Brain microvascular endothelial cell (primary cell): ENCODE data around the gene RNF166.

Experiments
- DNase-seq: peaks from one replicate; pipeline ENCODE4 v3.0.0-alpha.2; 2020
- H3K27ac ChIP-seq: fragments of 250-450 bp; sonication (Bioruptor Pico); 2 replicates; pipeline ENCODE4 v1.5.1; 2020; ENCODE audit warnings: mild to moderate bottlenecking, moderate library complexity
- H3K27me3 ChIP-seq: fragments of 250-450 bp; sonication (Bioruptor Pico); replicated peaks from 2 replicates; pipeline ENCODE4 v1.5.1; 2020; ENCODE audit warnings: mild to moderate bottlenecking
- H3K36me3 ChIP-seq: fragments of 250-450 bp; sonication (Bioruptor Pico); replicated peaks from 2 replicates; pipeline ENCODE4 v1.5.1; 2020; ENCODE audit warnings: mild to moderate bottlenecking
- H3K4me3 ChIP-seq: 2 replicates; pipeline ENCODE4 v1.5.1; 2011; ENCODE audit warnings: low read depth, mild to moderate bottlenecking, control low read depth, low read length, moderate library complexity
- CTCF ChIP-seq: IDR thresholded peaks from 2 replicates; pipeline ENCODE4 v1.5.1; 2011; ENCODE audit warnings: low read depth, mild to moderate bottlenecking, moderate library complexity, low read length, control low read depth, inconsistent platforms; ENCODE audit errors: missing control alignments
- in situ Hi-C: cut with HindIII; loops from 2 replicates; pipeline ENCODE4 v1.10.0; 2017; ENCODE audit warnings: low sequenced_read_pairs, low pct_ligation_motif_present

RNF166 gene

GRCh38 chr16:88736496-88736895, 30.3 kb upstream of the RNF166 start:
- Histone ChIP-seq H3K4me3 (no peak overlapping the region), H3K36me3 (peaks cover 69% of the 10 kb centered on the region), H3K27me3 (no peaks in the 10 kb centered on the region), H3K27ac (no peak overlapping the region)
- no peak for DNase-seq
- in situ Hi-C loops = no loop called here
- TF ChIP-seq CTCF = no peak

- Histone ChIP-seq H3K36me3 (peaks cover 66% of the 10 kb centered on the region), H3K27ac (no peak overlapping the region)
These were observed 29.9 kb upstream of the RNF166 start for GRCh38 chr16:88736088-88736487.

GRCh38 chr16:88735616-88736015, 29.4 kb upstream of the RNF166 start:
- no peak overlapping the region for H3K27ac ChIP-seq
- H3K27me3 ChIP-seq = no peaks in the 10 kb centered on the region
- no peak for DNase-seq
- H3K36me3 ChIP-seq = peaks cover 67% of the 10 kb centered on the region
- TF ChIP-seq CTCF = no peak
- in situ Hi-C loops = no loop called here
- H3K4me3 ChIP-seq = no peak overlapping the region

More at GRCh38 chr16:88736088-88736487, 29.9 kb upstream of the RNF166 start:
- Histone ChIP-seq H3K4me3 (no peak overlapping the region), H3K27me3 (no peaks in the 10 kb centered on the region)
- TF ChIP-seq CTCF = no peak
- in situ Hi-C loops = no loop called here
- DNase-seq = no peak

- Histone ChIP-seq H3K27me3 (no peaks in the 10 kb centered on the region), H3K4me3 (no peak overlapping the region), H3K36me3 (peaks cover 65% of the 10 kb centered on the region), H3K27ac (no peak overlapping the region)
- in situ Hi-C loops = no loop called here
- no peak for DNase-seq
- TF ChIP-seq CTCF = no peak
These were observed 28.9 kb upstream of the RNF166 start for GRCh38 chr16:88735121-88735520.

- Histone ChIP-seq H3K27ac (no peak overlapping the region), H3K36me3 (peaks cover 66% of the 10 kb centered on the region), H3K27me3 (no peaks in the 10 kb centered on the region), H3K4me3 (no peak overlapping the region)
- TF ChIP-seq CTCF = no peak
- DNase-seq = no peak
- in situ Hi-C loops = no loop called here
These were observed 28.1 kb upstream of the RNF166 start for GRCh38 chr16:88734361-88734728.

GRCh38 chr16:88733630-88734360, 27.6 kb upstream of the RNF166 start:
- DNase-seq = no peak
- Histone ChIP-seq H3K27ac (no peak overlapping the region), H3K27me3 (no peaks in the 10 kb centered on the region), H3K36me3 (peaks cover 66% of the 10 kb centered on the region), H3K4me3 (no peak overlapping the region)
- in situ Hi-C loops = no loop called here
- no peak for TF ChIP-seq CTCF
